ENCODE measurements around the gene LRG1.

The LRG1 gene

DNA sequence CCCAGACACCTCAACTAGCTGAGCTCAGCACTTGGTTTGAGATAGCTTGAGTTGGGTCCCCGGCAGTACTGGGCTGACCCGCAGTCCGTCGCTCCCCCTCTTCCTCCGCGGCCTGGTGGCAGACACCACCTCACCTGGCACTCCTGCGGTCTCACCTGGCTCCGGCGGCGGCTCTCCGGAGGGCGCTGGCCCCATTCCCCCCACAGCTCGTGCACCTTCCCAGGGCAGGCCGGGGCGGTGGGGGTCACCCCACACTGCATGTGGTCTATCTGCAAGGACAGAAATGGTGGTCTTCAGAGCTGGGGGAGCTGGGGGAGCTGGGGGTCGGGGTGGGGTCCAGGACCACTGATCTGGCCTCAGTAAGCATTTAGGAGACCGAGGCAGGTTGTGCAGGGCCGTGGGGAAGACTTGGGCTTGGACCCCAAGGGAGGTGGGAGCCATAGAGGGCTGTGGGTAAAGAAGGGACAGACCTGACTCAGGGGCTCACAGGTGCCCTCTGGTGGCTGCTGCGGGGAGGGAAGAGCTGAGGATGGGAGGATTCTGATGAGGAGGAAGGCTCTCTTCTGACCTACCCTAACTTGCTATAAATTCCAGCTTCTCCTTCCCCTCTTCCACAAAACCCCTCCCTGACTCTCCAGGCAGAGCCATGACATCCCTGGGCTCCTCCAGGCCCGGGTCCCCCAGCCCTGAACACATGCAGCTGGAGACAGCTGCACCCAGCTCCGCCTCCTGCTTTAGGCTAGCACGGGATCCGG, 14.9 kb downstream of the LRG1 start:
- peak; percentile 46 to 60 for DNase-seq

DNA sequence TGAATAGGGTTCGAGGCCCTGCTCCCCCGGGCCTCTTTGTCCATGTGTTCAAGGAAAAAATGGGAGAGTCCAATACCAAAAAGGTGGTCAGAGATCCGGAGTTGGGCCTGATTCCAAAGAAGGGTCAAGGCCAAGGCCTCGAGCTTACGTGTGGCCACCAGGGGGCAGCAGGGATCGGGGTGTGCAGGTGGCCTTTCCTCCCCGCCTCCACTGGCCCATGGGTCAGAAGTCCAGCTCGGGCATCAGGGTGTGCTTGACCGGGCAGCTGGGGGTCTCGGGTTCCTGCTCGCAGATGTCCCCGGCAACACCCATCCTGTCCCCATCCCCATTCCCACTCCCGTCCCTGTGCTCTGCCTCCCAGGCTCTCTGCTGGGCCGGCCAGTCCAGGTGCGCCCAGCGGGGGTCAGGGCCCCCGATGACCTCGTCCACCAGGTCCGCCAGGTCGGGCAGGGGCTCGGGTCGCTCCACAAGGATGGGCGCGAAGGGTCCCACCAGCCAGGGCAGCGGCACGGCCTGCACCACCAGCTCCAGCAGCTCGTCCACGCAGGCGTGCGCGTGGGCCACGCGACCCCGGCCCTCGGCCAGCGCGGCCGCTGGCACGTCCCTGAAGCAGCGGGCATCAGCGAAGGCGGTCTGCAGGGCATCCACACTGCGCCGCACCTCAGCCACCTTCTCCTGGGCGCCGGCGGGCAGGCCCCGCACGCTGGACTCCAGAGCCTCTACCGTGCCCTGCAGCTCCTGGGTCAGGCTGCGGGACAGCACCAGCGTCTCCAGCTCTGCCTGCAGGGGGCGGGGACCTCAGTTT, 16.3 kb downstream of the LRG1 start:
- no peak for DNase-seq

DNA sequence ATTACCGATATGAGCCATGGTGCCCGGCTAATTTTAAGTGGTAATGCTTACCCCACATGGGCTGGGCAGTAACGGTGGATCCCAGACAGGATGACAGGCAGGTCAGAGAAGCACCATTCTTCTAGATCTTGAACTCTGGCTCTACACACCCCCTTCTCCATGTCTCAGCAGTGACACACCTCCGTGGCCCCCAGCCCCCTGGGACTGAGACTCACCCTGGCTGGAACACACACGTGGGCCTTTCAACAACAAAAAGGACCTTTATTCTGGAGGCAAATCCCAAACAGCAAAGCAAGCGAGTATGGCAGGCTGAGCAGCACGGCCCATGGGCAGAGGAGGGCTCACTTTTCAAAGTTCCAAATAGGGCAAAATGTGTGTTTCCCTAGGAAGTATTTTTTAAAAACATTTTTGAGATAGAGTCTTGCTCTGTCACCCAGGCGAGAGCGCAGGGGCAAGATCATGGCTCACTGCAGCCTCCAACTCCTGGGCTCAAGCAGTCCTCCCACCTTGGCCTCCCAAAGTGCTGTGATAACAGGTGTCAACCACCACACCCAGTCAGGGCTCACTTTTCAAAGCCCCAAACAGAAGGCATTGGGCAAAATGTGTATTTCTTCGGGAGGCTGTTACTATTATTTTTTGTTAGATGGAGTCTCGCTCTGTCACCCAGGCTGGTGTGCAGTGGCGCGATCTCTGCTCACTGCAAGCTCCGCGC, 17.4 kb downstream of the LRG1 start:
- no peak for DNase-seq

DNA sequence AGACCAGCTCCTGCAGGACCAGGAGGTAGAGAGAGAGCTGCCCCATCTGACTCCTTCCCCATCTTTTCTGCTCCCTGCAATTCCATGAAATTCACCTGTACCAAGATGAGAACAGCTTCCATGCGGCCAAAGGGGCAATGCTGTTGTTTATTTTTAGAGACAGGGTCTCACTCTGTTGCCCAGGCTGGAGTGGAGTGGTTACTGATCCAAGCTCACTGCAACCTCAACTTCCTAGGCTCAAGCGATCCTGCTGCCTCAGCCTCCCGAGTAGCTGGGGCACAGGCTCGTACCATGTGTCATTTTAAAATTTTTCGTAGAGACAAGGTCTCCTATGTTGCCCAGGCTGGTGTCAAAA, 18.0 kb downstream of the LRG1 start:
- DNase-seq, result no peak

DNA sequence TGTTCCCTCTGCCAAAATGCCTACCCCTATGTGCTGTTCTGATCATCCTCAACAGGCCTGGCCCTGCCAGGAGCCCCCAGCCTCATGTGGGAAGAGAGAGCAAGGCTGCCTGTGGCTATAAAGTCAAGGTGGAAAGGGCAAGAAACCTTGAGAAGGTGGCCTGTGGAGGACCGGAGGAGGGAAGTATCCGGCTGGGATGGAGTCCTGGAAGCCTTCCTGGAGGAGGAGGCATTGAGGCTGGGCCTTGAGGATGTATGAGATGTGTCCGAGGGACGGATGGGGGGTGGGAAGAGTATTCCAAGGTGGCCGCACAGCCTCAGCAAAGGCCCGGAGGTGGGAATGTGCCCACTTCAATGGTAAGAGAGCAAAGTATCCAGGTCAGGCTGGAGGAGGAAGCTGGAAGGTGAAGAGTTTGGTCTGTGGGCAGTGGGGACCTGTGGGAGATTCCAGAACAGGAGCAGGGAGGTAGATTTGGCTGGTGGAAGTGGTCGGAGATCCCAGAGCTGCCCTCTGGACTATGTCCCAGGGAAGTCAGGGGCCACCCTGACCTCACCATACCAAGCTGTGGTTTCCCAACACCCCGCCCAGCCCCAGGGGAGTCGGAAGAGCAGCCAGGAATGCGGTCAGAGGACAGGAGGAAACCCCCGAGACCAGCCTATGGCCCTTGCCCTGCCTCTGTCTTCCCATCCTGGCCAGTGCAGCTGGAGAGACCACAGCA, 18.5 kb downstream of the LRG1 start:
- no peak for DNase-seq

DNA sequence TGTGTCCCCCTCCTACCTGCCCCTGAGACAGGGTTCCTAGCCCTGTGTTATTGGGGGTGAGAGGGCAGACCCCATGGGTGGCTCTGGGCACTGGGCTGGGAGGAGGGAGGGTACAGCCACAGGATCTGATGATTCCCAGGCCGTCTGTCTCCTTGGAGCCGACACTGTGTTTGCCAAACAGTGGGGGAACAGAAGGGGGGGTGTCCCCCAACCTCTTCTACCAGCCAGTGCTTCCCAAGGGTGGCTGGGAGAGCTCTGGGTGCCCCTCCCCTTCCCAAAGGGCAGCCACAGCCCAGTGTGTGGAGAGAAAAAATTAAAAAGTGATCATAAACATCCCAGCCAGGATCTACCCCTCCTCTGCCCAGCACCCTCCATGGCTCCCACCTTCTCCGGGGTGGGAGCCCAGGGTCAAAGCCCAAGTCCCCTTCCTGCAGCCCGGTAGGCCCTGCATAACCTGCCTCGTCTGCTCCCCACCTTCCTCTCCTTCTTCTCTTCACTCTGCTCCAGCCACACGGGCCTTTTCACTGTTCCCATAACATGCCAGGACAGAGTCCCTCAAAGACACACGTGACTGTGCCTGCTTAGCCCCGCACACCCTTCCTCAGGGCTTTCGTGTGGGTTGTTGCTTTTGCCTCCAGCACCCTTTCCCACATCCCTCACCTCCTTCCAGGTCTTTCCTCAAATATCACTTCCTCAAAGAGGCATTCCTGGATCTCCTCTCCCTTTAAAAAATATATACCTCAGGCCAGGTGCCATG, 20.1 kb downstream of the LRG1 start:
- no peak for DNase-seq

DNA sequence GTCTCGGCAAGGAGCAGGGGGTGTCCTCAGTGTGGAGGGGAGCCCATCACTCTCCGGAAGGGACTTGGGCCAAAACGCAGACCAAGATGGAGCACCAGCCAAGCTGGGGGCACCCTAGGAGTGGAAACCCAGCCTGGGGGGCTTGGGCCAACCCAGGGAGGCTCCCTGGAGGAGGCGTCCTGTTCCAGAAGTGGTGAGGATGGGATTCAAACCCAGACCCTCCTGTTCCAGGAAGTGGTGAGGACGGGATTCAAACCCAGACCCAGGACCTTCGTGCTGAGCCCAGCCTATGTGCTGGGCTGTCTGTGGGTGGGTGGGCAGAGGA, 20.7 kb downstream of the LRG1 start:
- DNase-seq, result no peak

DNA sequence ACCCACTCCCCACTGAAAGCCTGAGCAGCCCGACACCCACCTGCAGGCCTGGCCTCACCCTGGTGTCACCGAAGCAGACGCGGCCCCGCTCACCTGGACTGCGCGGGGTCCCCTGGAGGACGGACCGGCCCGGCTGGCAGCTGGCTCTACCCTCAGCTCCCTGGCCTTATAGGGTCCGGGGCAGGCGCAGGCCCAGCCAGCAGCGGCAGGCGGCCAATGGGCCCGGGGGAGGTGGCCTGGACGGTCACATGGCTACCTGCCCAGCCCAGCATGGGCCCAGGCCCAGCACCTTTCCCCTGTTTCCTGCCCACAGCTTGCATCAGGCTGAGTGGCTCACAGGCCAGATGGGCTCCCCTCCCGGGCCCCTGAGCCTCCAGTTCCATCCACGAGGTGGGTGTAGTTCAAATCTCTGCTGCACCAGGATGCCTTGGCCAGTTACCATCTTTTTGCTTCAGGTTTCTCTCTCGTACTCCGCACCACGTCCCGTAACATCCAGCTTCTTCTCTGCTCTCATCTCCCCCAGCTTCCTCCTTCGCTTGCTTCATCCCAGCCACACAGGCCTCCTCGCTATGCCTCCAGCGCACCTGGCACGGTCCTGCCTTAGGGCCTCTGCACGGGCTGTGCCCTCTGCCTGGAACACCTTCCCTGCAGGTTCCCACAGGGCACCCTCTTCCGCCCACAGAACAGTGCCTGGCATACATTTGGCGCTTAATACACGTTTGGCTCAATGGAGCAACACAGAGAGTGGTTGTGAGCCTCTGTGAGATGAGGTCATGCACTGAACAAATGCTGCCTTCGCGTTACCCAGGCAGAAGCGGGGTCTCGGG, 21.3 kb downstream of the LRG1 start, which contains the start of gene PLIN4:
Gene PLIN4 (minus strand): TSS at position 142 of the 827 bp plus-strand sequence. CDS start 214 bp downstream, outside the sequence.
- peak in 1 of 2 experiments; percentile 35 for DNase-seq

DNA sequence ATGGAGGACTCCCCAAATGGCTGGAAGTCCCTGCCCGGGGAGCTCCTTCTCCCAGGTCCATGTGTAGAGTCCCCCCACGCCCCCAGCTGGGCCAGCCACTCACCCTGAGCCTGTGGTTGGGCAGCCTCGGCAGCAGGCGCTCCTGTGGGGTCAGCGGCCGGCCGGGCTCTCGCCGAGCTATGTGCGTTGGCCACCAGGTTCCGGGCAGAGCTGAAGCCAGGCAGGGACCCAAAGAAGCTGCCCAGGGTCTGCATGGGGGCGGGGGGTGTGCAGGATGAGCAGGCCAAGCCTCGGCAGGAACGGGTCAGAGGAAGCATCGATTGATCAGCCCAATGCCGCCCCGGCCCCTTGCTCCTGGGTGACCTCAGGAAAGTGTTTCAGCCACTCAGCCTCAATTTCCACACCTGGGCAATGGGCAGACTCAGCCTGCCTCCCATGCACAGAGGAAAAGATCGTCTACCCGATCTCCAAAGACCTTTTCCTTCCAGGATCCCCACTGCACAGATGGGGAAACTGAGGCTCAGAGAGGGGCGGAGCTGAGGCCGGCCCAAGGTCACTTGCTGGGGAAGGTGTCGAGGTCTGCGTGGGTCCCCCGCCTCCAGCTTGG, 22.3 kb downstream of the LRG1 start:
- DNase-seq, result no peak

DNA sequence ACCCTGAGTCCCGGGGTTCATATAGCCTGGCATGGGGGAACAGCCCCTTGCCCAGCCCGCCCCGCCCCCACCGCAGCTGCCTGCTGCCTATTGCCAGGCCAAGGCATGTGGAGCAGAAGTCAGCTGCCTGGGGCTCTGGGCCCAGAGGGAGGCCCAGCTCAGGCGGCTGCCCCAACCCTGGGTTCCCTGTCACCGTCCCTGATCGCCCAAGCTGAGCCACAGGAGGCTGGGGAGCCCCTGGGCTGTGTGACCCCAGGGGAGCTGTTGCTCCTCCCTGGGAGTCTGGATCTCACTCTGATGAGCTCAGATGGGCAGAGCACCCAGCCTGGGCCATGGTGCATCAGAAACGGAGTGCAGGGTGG, 22.9 kb downstream of the LRG1 start:
- DNase-seq, result no peak

DNA sequence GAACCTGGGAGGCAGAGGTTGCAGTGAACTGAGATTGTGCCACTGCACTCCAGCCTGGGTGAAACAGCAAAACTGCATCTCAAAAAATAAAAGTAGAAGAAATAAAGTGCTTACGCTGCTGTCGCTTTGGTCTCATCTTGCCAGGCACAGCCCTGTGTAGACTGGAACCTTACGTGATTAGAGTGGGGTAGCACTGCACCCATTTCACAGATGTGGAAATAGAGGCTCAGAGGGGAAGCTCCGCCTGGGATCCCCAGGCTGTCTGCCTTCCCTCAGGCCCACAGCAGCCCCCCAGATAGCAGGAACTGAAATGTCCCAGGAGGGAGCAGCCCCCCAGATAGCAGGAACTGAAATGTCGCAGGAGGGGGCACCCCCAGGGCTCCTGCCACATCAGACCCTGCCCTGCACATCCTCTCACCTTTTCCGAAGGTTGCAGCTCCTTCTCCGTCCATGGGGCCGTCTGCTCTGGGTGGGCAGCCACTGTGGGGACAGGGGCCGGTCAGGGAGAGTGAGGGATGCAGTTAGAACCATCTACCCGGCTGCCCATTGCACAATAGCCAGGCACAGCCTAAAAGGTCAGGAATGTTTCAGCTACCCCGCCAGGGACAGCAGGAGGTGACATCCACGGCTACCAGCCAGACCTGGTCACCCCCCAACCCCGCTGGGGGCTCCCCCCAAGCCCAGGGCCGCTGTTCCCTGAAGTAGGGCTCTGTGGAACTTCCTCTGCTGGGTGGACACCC, 23.5 kb downstream of the LRG1 start:
- DNase-seq, result no peak

DNA sequence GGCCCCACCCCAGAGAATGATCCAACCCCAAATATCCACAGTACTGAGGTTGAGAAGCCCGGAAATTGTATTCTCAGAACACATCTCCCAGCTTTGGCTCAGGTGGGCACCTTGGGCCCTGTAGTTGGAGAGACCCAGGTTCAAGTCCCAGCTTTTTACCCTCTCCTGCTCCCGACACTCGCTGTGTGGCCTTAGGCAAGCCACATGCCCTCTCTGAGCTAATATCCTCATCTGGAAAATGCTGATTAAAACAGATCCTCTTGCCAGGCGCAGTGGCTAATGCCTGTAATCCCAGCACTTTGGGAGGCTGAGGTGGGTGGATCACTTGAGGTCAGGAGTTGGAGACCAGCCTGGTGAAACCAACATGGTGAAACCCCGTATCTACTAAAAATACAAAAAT, 24.1 kb downstream of the LRG1 start:
- no peak for DNase-seq

DNA sequence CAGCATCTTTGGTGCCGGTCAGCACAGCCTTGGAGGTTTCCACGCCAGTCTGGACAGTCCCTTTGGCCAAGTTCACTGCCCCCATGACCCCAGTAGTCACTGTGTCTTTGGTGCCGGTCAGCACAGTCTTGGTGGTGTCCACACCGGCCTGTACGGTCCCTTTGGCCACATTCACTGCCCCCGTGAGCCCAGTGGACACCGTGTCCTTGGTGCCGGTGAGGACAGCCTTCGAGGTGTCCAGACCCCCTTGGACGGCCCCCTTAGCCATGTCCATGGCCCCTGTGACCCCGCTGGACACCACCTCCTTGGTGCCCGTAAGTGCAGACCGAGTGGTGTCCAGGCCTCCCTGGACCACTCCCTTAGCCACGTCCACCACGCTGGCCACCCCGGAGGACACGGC, 26.6 kb downstream of the LRG1 start:
- no peak for DNase-seq

DNA sequence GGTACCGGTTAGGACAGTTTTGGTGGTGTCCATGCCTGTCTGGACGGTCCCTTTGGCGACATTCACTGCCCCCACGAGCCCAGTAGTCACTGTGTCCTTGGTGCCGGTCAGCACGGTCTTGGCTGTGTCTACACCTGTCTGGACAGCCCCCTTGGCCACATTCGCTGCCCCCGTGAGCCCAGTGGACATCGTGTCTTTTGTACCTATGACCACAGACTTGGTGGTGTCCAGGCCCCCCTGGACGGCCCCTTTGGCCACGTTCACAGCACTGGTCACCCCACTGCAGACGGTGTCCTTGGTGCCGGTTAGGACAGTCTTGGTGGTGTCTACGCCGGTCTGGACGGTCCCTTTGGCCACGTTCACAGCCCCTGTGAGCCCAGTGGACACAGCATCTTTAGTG, 27.8 kb downstream of the LRG1 start:
- no peak for DNase-seq

DNA sequence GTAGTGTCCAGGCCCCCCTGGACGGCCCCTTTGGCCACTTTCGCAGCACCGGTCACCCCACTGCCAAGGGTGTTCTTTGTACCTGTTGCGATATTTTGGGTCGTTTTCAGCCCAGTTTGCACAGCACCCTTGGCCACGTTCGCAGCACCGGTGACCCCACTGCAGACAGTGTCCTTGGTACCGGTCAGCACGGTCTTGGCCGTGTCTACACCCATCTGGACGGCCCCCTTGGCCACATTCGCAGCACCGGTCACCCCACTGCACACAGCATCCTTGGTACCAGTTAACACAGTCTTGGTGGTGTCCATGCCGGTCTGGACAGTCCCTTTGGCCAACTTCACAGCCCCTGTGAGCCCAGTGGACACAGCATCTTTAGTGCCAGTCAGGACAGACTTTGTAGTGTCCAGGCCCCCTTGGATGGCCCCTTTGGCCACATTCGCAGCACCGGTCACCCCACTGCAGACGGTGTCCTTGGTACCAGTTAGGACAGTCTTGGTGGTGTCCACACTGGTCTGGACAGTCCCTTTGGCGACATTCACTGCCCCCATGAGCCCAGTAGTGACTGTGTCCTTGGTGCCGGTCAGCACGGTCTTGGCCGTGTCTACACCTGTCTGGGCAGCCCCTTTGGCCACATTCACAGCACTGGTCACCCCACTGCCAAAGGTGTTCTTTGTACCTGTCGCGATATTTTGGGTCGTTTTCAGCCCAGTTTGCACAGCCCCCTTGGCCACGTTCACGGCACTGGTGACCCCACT, 28.4 kb downstream of the LRG1 start:
- DNase-seq, result no peak

DNA sequence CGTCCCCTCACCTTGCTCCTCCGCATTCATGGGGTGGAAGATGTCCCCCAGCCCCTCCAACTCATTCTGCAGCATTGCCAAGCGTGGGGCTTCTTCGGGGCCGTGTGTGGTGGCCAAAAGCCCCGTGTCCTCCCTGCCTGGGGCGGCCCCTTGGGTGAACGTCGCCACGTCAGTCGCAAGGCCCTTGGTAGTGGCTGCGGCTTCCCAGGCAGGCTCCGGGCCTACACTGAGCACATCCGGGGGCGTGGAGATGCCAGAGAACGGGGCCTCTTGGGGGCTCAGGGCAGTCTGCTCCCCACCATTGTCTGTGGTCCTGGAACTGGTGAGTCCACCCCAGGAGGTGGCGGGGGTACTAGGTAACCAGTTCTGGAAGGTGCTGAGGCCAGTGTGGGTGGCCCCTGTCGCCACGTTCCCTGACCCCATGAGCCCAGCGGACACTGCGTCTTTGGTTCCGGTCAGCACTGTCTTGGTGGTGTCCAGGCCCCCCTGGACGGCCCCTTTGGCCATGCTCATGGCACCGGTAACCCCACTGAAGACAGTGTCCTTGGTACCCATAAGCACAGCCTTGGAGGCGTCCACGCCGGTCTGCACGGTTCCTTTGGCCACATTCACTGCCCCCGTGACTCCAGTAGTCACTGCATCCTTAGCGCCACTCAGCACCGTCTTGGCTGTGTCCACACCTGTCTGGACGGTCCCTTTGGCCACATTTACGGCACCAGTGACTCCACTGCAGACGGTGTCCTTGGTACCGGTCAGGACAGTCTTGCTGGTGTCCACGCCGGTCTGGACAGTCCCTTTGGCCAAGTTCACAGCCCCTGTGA, 29.2 kb downstream of the LRG1 start:
- DNase-seq, result no peak

DNA sequence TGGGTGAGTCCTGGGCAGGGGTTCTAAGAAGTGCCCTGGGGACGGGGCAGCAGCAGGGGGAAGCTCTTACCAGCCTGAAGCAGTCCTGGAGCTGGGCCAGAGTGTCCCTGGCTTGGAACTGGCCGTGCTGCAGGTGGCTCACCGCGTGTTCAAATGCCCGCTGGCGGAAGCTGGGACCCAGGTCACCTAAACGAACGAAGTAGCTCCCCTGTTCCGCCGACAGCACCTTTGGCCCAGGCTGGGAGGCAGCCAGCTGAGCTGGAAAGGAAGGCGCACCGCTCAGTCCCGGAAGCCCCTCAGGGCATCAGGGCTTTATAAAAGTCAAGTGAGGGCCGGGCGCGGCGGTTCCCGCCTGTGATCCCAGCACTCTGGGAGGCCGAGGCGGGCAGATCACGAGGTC, 31.1 kb downstream of the LRG1 start:
- no peak for DNase-seq

DNA sequence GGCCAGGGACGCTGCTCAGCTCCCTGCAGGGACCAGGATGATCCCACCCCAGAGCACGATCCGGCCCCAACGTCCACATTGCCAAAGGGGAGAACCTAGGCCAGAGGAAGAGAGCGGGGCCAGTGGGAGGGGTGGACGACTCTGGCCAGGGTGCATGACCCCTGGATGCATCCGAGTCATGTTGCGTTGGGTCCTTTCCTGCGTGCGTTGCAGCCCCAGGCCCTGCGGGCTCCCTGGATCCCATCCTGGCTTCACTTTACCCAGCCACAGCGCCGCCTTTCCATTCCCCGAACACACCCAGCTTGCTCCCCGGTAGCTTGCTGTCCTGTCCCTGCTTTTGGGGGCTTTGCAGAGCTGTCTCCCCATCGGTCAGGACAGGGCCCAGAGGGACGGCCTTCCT, 32.0 kb downstream of the LRG1 start:
- DNase-seq, result no peak

DNA sequence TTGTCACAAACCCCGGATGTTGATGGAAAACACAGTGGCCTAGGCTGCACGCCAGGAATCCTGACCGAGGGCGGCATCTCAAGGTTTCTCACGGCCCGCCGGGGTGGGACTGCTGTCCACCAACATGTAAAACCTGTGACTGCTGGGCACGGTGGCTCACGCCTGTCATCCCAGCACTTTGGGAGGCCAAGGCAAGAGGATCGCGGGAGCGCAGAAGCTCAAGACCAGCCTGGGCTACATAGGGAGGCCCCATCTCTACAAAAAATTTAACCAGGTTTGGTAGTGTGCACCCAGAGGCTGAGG, 32.7 kb downstream of the LRG1 start:
- DNase-seq, result no peak
